ENCODE results near the gene CREB3. TPM values are rescaled to one million over a fixed set of nuclear protein-coding genes. Genes with fewer than 3 reads are reported as not detected.

CREB3 gene
- total RNA-seq, 1 donor from 2014 or later = 39.0 TPM

DNA sequence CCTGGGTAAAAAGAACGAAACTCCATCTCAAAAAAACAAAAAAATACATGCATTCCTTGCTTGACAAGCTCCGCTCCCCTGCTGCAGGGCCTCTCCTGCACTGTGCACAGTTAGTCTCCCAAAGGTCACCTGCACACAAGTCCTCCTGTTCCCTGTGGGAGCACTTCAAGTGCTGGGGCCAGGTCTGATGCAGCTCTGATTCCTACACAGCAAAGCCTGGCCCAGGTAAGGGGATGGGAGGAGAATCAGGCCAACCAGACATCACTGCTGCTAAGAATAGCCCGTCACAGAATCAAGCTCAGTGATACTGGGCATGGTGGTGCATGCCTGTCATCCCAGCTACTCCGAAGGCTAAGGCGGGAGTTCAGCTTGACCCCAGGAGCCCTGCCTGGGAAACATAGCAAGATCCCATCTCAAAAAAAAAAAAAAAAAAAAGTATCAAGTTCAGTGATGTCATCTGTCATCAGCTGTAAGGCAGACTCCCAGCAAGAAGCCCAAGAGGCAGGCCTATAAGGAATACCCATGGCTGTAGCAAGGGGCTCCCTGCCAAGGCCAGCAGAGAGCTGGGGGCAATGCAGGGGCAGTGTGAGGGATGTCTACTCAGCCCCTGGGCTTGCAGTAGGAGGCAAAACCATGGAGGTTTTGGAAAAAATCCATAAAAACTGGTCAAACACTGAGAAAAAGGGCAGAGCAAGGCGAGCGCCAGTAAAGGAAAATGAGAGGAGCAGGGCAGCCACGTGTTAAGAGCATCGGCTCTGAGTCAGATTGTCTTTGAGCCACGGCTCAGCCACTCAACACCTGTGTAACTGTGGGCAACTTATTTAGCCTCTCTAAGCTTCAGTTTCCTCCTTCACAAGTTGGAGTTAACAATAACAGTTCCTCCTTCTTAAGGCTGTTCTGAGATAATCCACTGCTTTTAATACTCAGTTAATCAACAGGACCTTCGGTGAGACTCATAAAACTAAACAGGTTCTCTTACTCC, 46.0 kb upstream of the CREB3 start:
- TF ChIP-seq, protein P1, sequence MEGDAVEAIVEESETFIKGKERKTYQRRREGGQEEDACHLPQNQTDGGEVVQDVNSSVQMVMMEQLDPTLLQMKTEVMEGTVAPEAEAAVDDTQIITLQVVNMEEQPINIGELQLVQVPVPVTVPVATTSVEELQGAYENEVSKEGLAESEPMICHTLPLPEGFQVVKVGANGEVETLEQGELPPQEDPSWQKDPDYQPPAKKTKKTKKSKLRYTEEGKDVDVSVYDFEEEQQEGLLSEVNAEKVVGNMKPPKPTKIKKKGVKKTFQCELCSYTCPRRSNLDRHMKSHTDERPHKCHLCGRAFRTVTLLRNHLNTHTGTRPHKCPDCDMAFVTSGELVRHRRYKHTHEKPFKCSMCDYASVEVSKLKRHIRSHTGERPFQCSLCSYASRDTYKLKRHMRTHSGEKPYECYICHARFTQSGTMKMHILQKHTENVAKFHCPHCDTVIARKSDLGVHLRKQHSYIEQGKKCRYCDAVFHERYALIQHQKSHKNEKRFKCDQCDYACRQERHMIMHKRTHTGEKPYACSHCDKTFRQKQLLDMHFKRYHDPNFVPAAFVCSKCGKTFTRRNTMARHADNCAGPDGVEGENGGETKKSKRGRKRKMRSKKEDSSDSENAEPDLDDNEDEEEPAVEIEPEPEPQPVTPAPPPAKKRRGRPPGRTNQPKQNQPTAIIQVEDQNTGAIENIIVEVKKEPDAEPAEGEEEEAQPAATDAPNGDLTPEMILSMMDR (IDR thresholded peaks at IDR 0.05) = no peak
- peaks cover 32% of the 10 kb centered on the region for H3K36me3 Mint-ChIP-seq (ENCODE audit: unreplicated experiment)
- peak overlapping the region; percentile 57 for H3K4me3 Mint-ChIP-seq (ENCODE audit: unreplicated experiment)
- peak; percentile 89 for DNase-seq (ENCODE audit: extremely low spot score, unreplicated experiment)
- peak overlapping the region; percentile 96 for H3K27ac Mint-ChIP-seq (ENCODE audit: unreplicated experiment)
- no peaks in the 10 kb centered on the region for H3K27me3 Mint-ChIP-seq (ENCODE audit: unreplicated experiment)
- no peaks in the 10 kb centered on the region for H3K9me3 Mint-ChIP-seq (ENCODE audit: unreplicated experiment)
- H3K4me1 Mint-ChIP-seq (ENCODE audit: unreplicated experiment) = peaks cover 77% of the 10 kb centered on the region

DNA sequence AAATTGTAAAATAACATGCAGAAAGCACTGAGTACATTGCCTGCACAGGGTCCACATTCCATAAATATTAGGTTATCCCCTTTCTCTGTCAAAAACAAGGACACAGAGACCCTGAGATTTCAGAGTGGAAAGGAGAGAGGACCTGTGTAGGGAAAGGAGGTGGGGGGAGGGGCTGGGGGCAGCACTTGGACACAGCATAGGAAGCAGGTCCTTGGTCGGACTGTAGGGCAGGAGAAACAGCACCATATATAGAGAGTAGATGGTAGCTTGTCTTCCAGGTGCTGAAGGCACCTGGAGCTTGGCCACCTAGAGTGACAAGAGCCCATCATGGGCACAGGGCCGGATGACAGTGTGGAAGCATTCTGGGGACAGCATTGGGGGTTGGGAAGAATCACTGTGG, 45.2 kb upstream of the CREB3 start:
- peak overlapping the region; percentile 57 for H3K4me3 Mint-ChIP-seq (ENCODE audit: unreplicated experiment)
- H3K36me3 Mint-ChIP-seq (ENCODE audit: unreplicated experiment) = peaks cover 25% of the 10 kb centered on the region
- peak overlapping the region; percentile 96 for H3K27ac Mint-ChIP-seq (ENCODE audit: unreplicated experiment)
- TF ChIP-seq, protein P1 (IDR thresholded peaks at IDR 0.05) = no peak
- no peaks in the 10 kb centered on the region for H3K27me3 Mint-ChIP-seq (ENCODE audit: unreplicated experiment)
- H3K9me3 Mint-ChIP-seq (ENCODE audit: unreplicated experiment) = no peaks in the 10 kb centered on the region
- no peak for DNase-seq (ENCODE audit: extremely low spot score, unreplicated experiment)
- H3K4me1 Mint-ChIP-seq (ENCODE audit: unreplicated experiment) = peaks cover 74% of the 10 kb centered on the region

DNA sequence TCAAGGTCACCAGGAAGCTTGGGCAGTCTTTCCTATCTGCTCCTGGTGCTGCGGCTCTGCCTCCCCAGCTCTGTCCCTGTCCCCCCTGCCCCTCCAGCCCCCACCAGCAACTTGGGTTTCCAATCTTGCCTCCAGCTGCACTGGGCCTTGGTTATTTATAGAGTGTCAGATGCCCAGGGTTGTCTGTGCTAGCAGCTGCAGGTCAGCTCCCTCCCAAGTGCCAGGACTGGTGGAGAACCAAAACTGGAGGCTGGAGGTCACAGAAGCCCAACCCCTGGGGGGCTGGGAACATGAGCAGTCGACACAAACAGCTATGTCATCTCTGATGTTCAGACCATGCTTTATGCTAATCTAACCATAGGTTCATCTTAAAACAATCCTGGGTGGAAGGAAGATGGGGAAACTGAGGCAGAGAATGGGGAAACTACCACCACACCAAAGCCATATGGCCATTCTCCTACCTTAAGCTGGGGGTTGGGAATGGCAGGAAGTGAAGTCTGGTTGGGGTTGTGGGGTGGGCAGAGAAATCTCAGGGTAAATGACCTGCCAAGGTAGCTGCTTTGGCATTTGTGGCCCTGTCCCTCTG, 44.4 kb upstream of the CREB3 start:
- TF ChIP-seq, protein P1 (IDR thresholded peaks at IDR 0.05) = no peak
- peak overlapping the region; percentile 96 for H3K27ac Mint-ChIP-seq (ENCODE audit: unreplicated experiment)

DNA sequence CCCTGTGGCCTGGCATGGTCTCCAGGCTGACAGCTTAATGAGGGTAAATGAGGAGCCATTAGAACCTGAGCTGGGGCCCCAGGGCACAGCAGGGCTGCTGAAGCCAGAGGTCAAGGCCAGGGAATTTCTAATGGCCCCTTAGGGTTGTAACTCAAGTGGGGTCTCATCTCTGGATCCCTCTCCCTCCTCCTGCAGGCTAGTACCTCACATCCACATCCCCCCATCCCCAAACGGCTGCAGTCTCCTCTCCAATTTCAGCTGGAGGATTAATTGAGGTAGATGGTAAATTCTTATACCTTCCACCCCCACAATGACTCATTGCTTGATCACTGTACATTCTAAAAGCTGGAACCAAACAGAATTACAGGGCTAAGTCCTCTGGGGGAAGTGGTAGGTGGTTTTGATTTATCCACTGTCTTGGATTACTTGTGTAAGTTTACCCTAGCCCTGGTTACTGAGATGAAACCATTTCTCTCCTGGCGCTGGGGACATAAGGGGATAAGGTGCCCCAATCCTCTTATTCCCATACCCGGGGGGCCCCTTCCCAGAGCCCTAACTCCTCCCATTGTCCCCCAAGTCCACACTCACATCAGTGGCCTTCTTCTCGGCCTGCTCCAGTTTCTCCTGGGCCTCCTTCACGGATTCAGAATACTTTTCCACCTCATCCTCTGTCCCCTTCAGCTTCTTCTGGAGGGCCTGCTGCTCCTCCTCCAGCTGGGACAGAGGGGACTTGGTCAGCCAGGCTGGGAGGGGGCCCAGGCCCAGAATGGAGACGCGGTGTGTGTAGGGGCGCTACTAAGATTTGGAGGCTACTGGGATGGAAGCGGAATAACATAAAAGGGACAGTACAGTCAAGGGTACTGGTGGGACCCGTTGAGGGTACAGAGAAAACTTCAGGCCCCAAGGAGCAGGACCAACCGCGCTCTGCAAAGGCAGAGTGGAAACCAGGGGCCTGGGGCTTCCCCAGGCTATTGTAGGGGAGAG, 43.6 kb upstream of the CREB3 start:
- H3K9me3 Mint-ChIP-seq (ENCODE audit: unreplicated experiment) = no peaks in the 10 kb centered on the region
- H3K4me3 Mint-ChIP-seq (ENCODE audit: unreplicated experiment) = peak overlapping the region; percentile 86
- H3K27ac Mint-ChIP-seq (ENCODE audit: unreplicated experiment) = peak overlapping the region; percentile 96
- H3K36me3 Mint-ChIP-seq (ENCODE audit: unreplicated experiment) = peaks cover 13% of the 10 kb centered on the region
- TF ChIP-seq, protein P1 (IDR thresholded peaks at IDR 0.05) = no peak
- no peaks in the 10 kb centered on the region for H3K27me3 Mint-ChIP-seq (ENCODE audit: unreplicated experiment)
- peaks cover 61% of the 10 kb centered on the region for H3K4me1 Mint-ChIP-seq (ENCODE audit: unreplicated experiment)
- DNase-seq (ENCODE audit: extremely low spot score, unreplicated experiment) = no peak

More for the DNA sequence above, 44.4 kb upstream of the CREB3 start:
- Mint-ChIP-seq H3K4me1 (ENCODE audit: unreplicated experiment) (peaks cover 68% of the 10 kb centered on the region), H3K9me3 (ENCODE audit: unreplicated experiment) (no peaks in the 10 kb centered on the region), H3K4me3 (ENCODE audit: unreplicated experiment) (peak overlapping the region; percentile 86), H3K27me3 (ENCODE audit: unreplicated experiment) (no peaks in the 10 kb centered on the region), H3K36me3 (ENCODE audit: unreplicated experiment) (peaks cover 19% of the 10 kb centered on the region)
- no peak for DNase-seq (ENCODE audit: extremely low spot score, unreplicated experiment)
